PC-9 (cell line): ENCODE results near the gene JMJD1C. TPM values are rescaled to one million over a fixed set of nuclear protein-coding genes. Genes with fewer than 3 reads are reported as not detected.

ENCODE experiments used
- BruUV-seq: library from RNA; stranded (reverse); fragments of 400-500 nt; replicated peaks from 2 replicates; lab custom pipeline; 2021; lab: Mats Ljungman, UMichigan
- CTCF ChIA-PET: fragments of 300-600 bp; sonication (Branson Sonifier 250); formaldehyde crosslinking; loops from one replicate; lab custom pipeline; 2022; ENCODE audit warnings: antibody characterized with exemption; lab: Charles Lee
- POLR2A ChIA-PET: fragments of 300-600 bp; sonication (Branson Sonifier 250); formaldehyde crosslinking; loops from one replicate; lab custom pipeline; 2022; ENCODE audit warnings: antibody characterized with exemption; ENCODE audit not compliant: unreplicated experiment; lab: Charles Lee
- DNase-seq, 2 experiments: peaks; one replicate each; pipeline versions ENCODE4 v3.0.0 to v3.0.0-alpha.2; 2015 to 2022; ENCODE audit warnings: mixed read lengths in 1 of 2
- H2AFZ ChIP-seq: fragments of 200-600 bp; sonication (generic); 2 replicates; pipeline ENCODE4 v1.8.1; 2017; ENCODE audit warnings: antibody characterized with exemption
- H3F3A ChIP-seq: fragments of 200-600 bp; sonication (generic); 2 replicates; pipeline ENCODE4 v1.8.1; 2017; ENCODE audit warnings: antibody characterized with exemption, mild to moderate bottlenecking, low read depth; ENCODE audit not compliant: insufficient read depth
- H3K27ac ChIP-seq: fragments of 200-600 bp; sonication (generic); 2 replicates; pipeline ENCODE4 v1.6.1; 2016; ENCODE audit warnings: mixed run types
- H3K27me3 ChIP-seq: fragments of 200-600 bp; sonication (generic); 2 replicates; pipeline ENCODE4 v1.6.1; 2016; ENCODE audit warnings: low read depth, mixed run types; ENCODE audit not compliant: insufficient read depth
- H3K36me3 ChIP-seq: fragments of 200-600 bp; sonication (generic); 2 replicates; pipeline ENCODE4 v1.6.1; 2016; ENCODE audit warnings: low read depth, mixed run types
- H3K4me1 ChIP-seq: fragments of 200-600 bp; sonication (generic); replicated peaks from 2 replicates; pipeline ENCODE4 v1.6.1; 2016; ENCODE audit warnings: mixed run types; ENCODE audit not compliant: insufficient read depth
- H3K4me2 ChIP-seq: fragments of 200-600 bp; sonication (generic); 2 replicates; pipeline ENCODE4 v1.6.1; 2017; ENCODE audit warnings: mixed run types
- H3K4me3 ChIP-seq: fragments of 200-600 bp; sonication (generic); 2 replicates; pipeline ENCODE4 v1.6.1; 2016; ENCODE audit warnings: mixed run types
- H3K79me2 ChIP-seq: fragments of 200-600 bp; sonication (generic); 2 replicates; pipeline ENCODE4 v1.6.1; 2017; ENCODE audit warnings: low read depth, mixed run types
- H3K9me2 ChIP-seq: fragments of 200-600 bp; sonication (generic); 2 replicates; pipeline ENCODE4 v1.8.1; 2017; ENCODE audit warnings: mild to moderate bottlenecking; ENCODE audit not compliant: insufficient read depth
- H3K9me3 ChIP-seq: fragments of 200-600 bp; sonication (generic); 2 replicates; pipeline ENCODE4 v1.8.1; 2016; ENCODE audit warnings: low read depth; ENCODE audit not compliant: insufficient read depth
- H4K20me1 ChIP-seq: fragments of 200-600 bp; sonication (generic); 2 replicates; pipeline ENCODE4 v1.8.1; 2017; ENCODE audit not compliant: insufficient read depth
- CTCF ChIP-seq: fragments of 200-600 bp; sonication (generic); conservative IDR thresholded peaks from 2 replicates; pipeline ENCODE4 v1.6.1; 2017; ENCODE audit warnings: mixed run types, antibody characterized with exemption, mild to moderate bottlenecking, moderate library complexity
- EZH2 ChIP-seq: fragments of 200-600 bp; sonication (generic); IDR thresholded peaks from 2 replicates; pipeline ENCODE4 v1.8.0; 2017; ENCODE audit warnings: antibody characterized with exemption, low read depth
- intact Hi-C: fragments of 100-400 bp; cut with micrococcal nuclease; formaldehyde crosslinking; loops from one replicate; pipeline ENCODE4 v1.10.0; 2022; ENCODE audit not compliant: unreplicated experiment
- total RNA-seq: library from RNA; stranded (reverse); gene quantifications from 2 replicates; pipeline ENCODE4 v1.2.3, GENCODE V29; 2021

JMJD1C gene
- total RNA-seq, 1 experiment from 2014 or later, result 78.7 TPM

- H3K27me3 ChIP-seq, result no peaks in the 10 kb centered on the region
- H3K9me3 ChIP-seq, result no peaks in the 10 kb centered on the region
- no peaks in the 10 kb centered on the region for H3K9me2 ChIP-seq
- TF ChIP-seq EZH2 (no peak), CTCF (no peak)
- H3K79me2 ChIP-seq, result peaks cover 53% of the 10 kb centered on the region
- H3K27ac ChIP-seq, result no peak overlapping the region
- no peak overlapping the region for H3K4me3 ChIP-seq
- no peaks in the 10 kb centered on the region; the same call in 1 of the 2 replicates for H3K4me1 ChIP-seq
- H4K20me1 ChIP-seq, result peaks cover 4% of the 10 kb centered on the region; the same call in 1 of the 2 replicates
- CTCF ChIA-PET, result interaction anchor here (0.6 kb wide), 1 partner anchor 152 kb away, joined by 3 read pairs; no protein-coding TSS in a partner anchor
- BruUV-seq, result no TSS peak
- no peak for DNase-seq
- no peak overlapping the region for H2AFZ ChIP-seq
- no peaks in the 10 kb centered on the region for H3K36me3 ChIP-seq
- intact Hi-C loops, result no loop called here
- POLR2A ChIA-PET, result no interaction called here
- H3F3A ChIP-seq, result no peaks in the 10 kb centered on the region
- H3K4me2 ChIP-seq, result no peak overlapping the region
Observed at GRCh38 chr10:63425512-63425911, 40.3 kb downstream of the JMJD1C start.

GRCh38 chr10:63424576-63424975, 41.2 kb downstream of the JMJD1C start:
- H3K4me2 ChIP-seq, result no peak overlapping the region
- TF ChIP-seq EZH2 (no peak), CTCF (no peak)
- H3K79me2 ChIP-seq, result peaks cover 52% of the 10 kb centered on the region
- H3K9me2 ChIP-seq, result no peaks in the 10 kb centered on the region
- no peak for DNase-seq
- ChIA-PET CTCF (no interaction called here), POLR2A (no interaction called here)
- H3F3A ChIP-seq, result no peaks in the 10 kb centered on the region
- H3K4me3 ChIP-seq, result no peak overlapping the region
- no peaks in the 10 kb centered on the region for H3K9me3 ChIP-seq
- H3K27ac ChIP-seq, result no peak overlapping the region
- no peaks in the 10 kb centered on the region; the same call in 1 of the 2 replicates for H4K20me1 ChIP-seq
- H3K27me3 ChIP-seq, result no peaks in the 10 kb centered on the region
- H2AFZ ChIP-seq, result no peak overlapping the region
- intact Hi-C loops, result no loop called here
- no TSS peak for BruUV-seq
- H3K36me3 ChIP-seq, result no peaks in the 10 kb centered on the region
- no peaks in the 10 kb centered on the region for H3K4me1 ChIP-seq

GRCh38 chr10:63423494-63423893, 42.3 kb downstream of the JMJD1C start:
- Histone ChIP-seq H3K27ac (no peak overlapping the region), H4K20me1 (no peaks in the 10 kb centered on the region; the same call in 1 of the 2 replicates), H3K4me3 (no peak overlapping the region), H3F3A (no peaks in the 10 kb centered on the region), H3K79me2 (peaks cover 52% of the 10 kb centered on the region), H3K9me2 (no peaks in the 10 kb centered on the region), H3K36me3 (no peaks in the 10 kb centered on the region), H3K4me2 (no peak overlapping the region), H3K9me3 (no peaks in the 10 kb centered on the region), H3K27me3 (no peaks in the 10 kb centered on the region), H3K4me1 (no peaks in the 10 kb centered on the region), H2AFZ (no peak overlapping the region)
- DNase-seq, result no peak
- POLR2A ChIA-PET, result no interaction called here
- TF ChIP-seq EZH2 (no peak), CTCF (no peak)
- intact Hi-C loops, result no loop called here
- BruUV-seq, result no TSS peak
- CTCF ChIA-PET, result interaction anchor here (0.7 kb wide), 1 partner anchor 187 kb away, joined by 4 read pairs; no protein-coding TSS in a partner anchor
